WTC11 (cell line): ENCODE data around the gene RPS6KA2. TPM values are rescaled to one million over a fixed set of nuclear protein-coding genes. Genes with fewer than 3 reads are reported as not detected.

Experiments used
- ATAC-seq: fragments of 200-7000 bp; cut with Tn5 transposase; 2 replicates; pipeline ENCODE4 v1.10.0; 2021; ENCODE audit warnings: mild to moderate bottlenecking, moderate library complexity
- CTCF ChIA-PET: fragments of 300-600 bp; sonication (Branson Sonifier 250); formaldehyde crosslinking; loops from one replicate; lab custom pipeline; 2021; ENCODE audit warnings: antibody characterized with exemption; lab: Charles Lee
- POLR2A ChIA-PET: fragments of 350-600 bp; sonication (Branson Sonifier 250); formaldehyde crosslinking; loops from one replicate; lab custom pipeline; 2021; ENCODE audit warnings: antibody characterized with exemption; lab: Charles Lee
- DNase-seq: peaks from one replicate; pipeline ENCODE4 v3.0.0; 2021; ENCODE audit warnings: low spot score
- H3K27ac Mint-ChIP-seq: 2 replicates; pipeline ENCODE4 v1.8.0; 2021; ENCODE audit warnings: mixed read lengths
- H3K27me3 Mint-ChIP-seq: 2 replicates; pipeline ENCODE4 v1.8.0; 2021; ENCODE audit warnings: low read depth, mild to moderate bottlenecking, moderate library complexity, mixed read lengths
- H3K36me3 Mint-ChIP-seq: 2 replicates; pipeline ENCODE4 v1.8.0; 2021; ENCODE audit warnings: mixed read lengths
- H3K4me1 Mint-ChIP-seq: 2 replicates; pipeline ENCODE4 v1.8.0; 2022; ENCODE audit warnings: mixed read lengths
- H3K4me3 Mint-ChIP-seq: 2 replicates; pipeline ENCODE4 v1.8.0; 2021; ENCODE audit warnings: mild to moderate bottlenecking, moderate library complexity, mixed read lengths
- H3K9me3 Mint-ChIP-seq: 2 replicates; pipeline ENCODE4 v1.8.0; 2021; ENCODE audit warnings: mixed read lengths
- CBFB ChIP-seq: sonication (generic); formaldehyde crosslinking; IDR thresholded peaks from 2 replicates; pipeline ENCODE4 v1.8.1; 2022; ENCODE audit warnings: mild to moderate bottlenecking, low read depth, missing genetic modification reagents
- FOXP1 ChIP-seq: sonication (generic); formaldehyde crosslinking; IDR thresholded peaks from 2 replicates; pipeline ENCODE4 v1.8.0; 2022; ENCODE audit warnings: missing genetic modification reagents, mild to moderate bottlenecking, moderate library complexity, borderline replicate concordance
- JAZF1 ChIP-seq: fragments of 250-450 bp; sonication (Bioruptor Pico); IDR thresholded peaks from 2 replicates; pipeline ENCODE4 v1.9.0; 2021; ENCODE audit warnings: moderate library complexity, mild to moderate bottlenecking, inconsistent platforms
- NFATC4 ChIP-seq: fragments of 250-450 bp; sonication (Bioruptor Pico); IDR thresholded peaks from 2 replicates; pipeline ENCODE4 v1.9.0; 2021; ENCODE audit warnings: mild to moderate bottlenecking
- NFYB ChIP-seq: sonication (generic); formaldehyde crosslinking; conservative IDR thresholded peaks from 2 replicates; pipeline ENCODE4 v1.8.0; 2022; ENCODE audit warnings: low read depth, missing genetic modification reagents
- NR2C2 ChIP-seq: sonication (generic); formaldehyde crosslinking; IDR thresholded peaks from 2 replicates; pipeline ENCODE4 v1.8.0; 2022; ENCODE audit warnings: mild to moderate bottlenecking, missing genetic modification reagents
- NR3C1 ChIP-seq: sonication (generic); formaldehyde crosslinking; conservative IDR thresholded peaks from 2 replicates; pipeline ENCODE4 v1.8.1; 2023; ENCODE audit warnings: low read depth, mild to moderate bottlenecking, missing genetic modification reagents
- SOX15 ChIP-seq: fragments of 250-450 bp; sonication (Bioruptor Pico); IDR thresholded peaks from 2 replicates; pipeline ENCODE4 v1.9.0; 2021; ENCODE audit warnings: mild to moderate bottlenecking
- TCF7 ChIP-seq: sonication (generic); formaldehyde crosslinking; IDR thresholded peaks from 2 replicates; pipeline ENCODE4 v1.8.0; 2022; ENCODE audit warnings: mild to moderate bottlenecking, low read depth, missing genetic modification reagents, moderate library complexity
- TEAD1 ChIP-seq: sonication (generic); formaldehyde crosslinking; IDR thresholded peaks from 2 replicates; pipeline ENCODE4 v1.8.0; 2022; ENCODE audit warnings: mild to moderate bottlenecking, missing genetic modification reagents
- ZNF219 ChIP-seq: sonication (generic); formaldehyde crosslinking; IDR thresholded peaks from 2 replicates; pipeline ENCODE4 v1.8.0; 2023; ENCODE audit warnings: missing genetic modification reagents, mild to moderate bottlenecking, borderline replicate concordance
- ZNF317 ChIP-seq: sonication (generic); formaldehyde crosslinking; IDR thresholded peaks from 2 replicates; pipeline ENCODE4 v1.8.1; 2023; ENCODE audit warnings: low read depth, mild to moderate bottlenecking, moderate library complexity, missing genetic modification reagents, borderline replicate concordance
- ZNF416 ChIP-seq: fragments of 250-450 bp; sonication (Bioruptor Pico); IDR thresholded peaks from 2 replicates; pipeline ENCODE4 v1.9.0; 2021; ENCODE audit warnings: mild to moderate bottlenecking, inconsistent platforms
- ZNF671 ChIP-seq: fragments of 250-450 bp; sonication (Bioruptor Pico); IDR thresholded peaks from 2 replicates; pipeline ENCODE4 v1.8.0; 2021; ENCODE audit warnings: mild to moderate bottlenecking
- total RNA-seq: library from RNA; stranded (reverse); gene quantifications from 3 replicates; pipeline ENCODE4 v1.2.3, GENCODE V29; 2021
- TF ChIP-seq, protein P1 (sequence below): fragments of 250-450 bp; sonication (Bioruptor Pico); conservative IDR thresholded peaks from 2 replicates; pipeline ENCODE4 v1.9.0; 2021; ENCODE audit warnings: mild to moderate bottlenecking
- TF ChIP-seq, protein P2 (sequence below): sonication (generic); formaldehyde crosslinking; IDR thresholded peaks from 2 replicates; pipeline ENCODE4 v1.8.1; 2022; ENCODE audit warnings: low read depth, missing genetic modification reagents, borderline replicate concordance
- TF ChIP-seq, protein P3 (sequence below): sonication (generic); formaldehyde crosslinking; IDR thresholded peaks from 2 replicates; pipeline ENCODE4 v1.8.0; 2022; ENCODE audit warnings: mild to moderate bottlenecking, missing genetic modification reagents
- TF ChIP-seq, protein P4 (sequence below): sonication (generic); formaldehyde crosslinking; conservative IDR thresholded peaks from 2 replicates; pipeline ENCODE4 v1.8.1; 2022; ENCODE audit warnings: mild to moderate bottlenecking, missing genetic modification reagents
- TF ChIP-seq, protein P5 (sequence below): sonication (generic); formaldehyde crosslinking; IDR thresholded peaks from 2 replicates; pipeline ENCODE4 v1.8.1; 2023; ENCODE audit warnings: mild to moderate bottlenecking, missing genetic modification reagents
- TF ChIP-seq, protein P6 (sequence below): sonication (generic); formaldehyde crosslinking; IDR thresholded peaks from 2 replicates; pipeline ENCODE4 v1.8.1; 2022; ENCODE audit warnings: mild to moderate bottlenecking, moderate library complexity, missing genetic modification reagents
- TF ChIP-seq, protein P7 (sequence below): sonication (generic); formaldehyde crosslinking; IDR thresholded peaks from 2 replicates; pipeline ENCODE4 v1.8.0; 2022; ENCODE audit warnings: mild to moderate bottlenecking, missing genetic modification reagents

The RPS6KA2 gene
- total RNA-seq, 1 experiment from 2014 or later, result 24.2 TPM

DNA sequence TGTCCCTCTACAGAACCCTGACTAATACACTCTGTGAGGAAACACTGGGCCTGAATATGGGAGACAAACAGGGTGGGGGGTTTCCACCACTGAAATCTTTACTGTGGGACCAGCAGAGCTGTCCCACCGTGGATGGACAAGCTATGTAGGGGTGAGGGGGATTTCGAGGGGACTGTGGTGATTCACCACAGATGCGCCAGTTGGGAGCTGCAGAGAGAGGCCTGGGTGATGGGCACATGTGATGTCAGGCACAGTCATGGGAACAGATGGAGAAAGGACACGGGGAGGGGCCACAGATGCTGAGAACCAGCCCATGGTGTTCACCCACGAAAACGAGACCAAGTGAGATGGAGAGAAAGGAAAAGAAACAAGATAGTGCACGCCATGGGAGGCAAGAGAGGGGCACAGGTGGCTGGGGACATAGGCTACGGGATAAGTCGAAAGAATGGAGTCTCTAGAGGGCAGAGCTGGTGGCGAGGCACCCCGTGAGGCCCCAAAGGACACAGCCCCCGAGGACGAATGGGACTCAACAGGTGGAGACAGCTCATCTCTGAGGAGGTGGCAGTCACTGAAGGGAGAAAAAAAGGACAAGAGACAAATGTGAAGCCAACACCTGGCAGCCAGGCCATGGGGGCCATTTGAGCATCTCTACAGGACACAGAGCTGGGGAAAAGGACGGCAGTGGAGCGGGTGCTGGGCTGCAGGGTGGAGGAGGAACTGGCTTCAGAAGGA, 30.1 kb downstream of the RPS6KA2 start:
- no peaks in the 10 kb centered on the region for H3K9me3 Mint-ChIP-seq
- peaks cover 35% of the 10 kb centered on the region for H3K4me1 Mint-ChIP-seq
- ChIA-PET CTCF (no interaction called here), POLR2A (no interaction called here)
- H3K36me3 Mint-ChIP-seq, result no peaks in the 10 kb centered on the region
- no peak overlapping the region for H3K4me3 Mint-ChIP-seq
- TF ChIP-seq, protein P1, sequence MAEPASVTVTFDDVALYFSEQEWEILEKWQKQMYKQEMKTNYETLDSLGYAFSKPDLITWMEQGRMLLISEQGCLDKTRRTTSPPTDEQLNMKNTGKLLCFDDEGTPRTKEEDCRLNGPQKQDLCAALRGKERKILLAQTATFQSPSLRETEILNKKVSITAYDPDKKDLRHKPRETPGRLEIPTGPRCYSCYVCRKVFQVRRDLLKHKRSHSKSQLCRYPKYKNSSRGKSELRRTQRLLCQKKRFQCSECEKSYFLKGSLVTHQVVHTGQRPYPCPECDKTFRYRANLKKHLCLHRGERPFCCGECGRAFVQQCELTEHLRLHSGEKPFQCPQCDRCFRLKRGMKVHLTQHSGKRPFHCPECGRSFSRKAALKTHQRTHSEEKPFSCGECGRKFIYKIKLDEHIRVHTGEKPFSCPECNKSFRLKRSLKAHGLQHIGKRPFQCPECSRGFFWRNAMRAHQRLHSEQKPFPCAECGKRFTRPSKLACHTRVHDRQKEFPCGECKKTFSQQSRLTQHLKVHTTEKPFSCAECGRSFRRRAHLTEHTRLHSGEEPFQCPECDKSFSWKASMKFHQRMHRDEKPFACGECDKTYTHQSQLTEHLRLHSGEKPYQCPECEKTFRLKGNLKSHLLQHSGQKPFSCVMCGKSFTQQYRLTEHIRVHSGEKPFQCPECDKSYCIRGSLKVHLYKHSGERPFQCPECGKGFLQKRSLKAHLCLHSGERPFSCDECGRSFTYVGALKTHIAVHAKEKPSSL, result no peak
- TF ChIP-seq ZNF317 (CRISPR knock-in tag), result no peak
- no peak for TF ChIP-seq SOX15 (CRISPR knock-in tag)
- TF ChIP-seq NR3C1 (CRISPR knock-in tag), result no peak
- TF ChIP-seq, protein P2, sequence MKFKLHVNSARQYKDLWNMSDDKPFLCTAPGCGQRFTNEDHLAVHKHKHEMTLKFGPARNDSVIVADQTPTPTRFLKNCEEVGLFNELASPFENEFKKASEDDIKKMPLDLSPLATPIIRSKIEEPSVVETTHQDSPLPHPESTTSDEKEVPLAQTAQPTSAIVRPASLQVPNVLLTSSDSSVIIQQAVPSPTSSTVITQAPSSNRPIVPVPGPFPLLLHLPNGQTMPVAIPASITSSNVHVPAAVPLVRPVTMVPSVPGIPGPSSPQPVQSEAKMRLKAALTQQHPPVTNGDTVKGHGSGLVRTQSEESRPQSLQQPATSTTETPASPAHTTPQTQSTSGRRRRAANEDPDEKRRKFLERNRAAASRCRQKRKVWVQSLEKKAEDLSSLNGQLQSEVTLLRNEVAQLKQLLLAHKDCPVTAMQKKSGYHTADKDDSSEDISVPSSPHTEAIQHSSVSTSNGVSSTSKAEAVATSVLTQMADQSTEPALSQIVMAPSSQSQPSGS (CRISPR knock-in tag), result no peak
- TF ChIP-seq CBFB (CRISPR knock-in tag), result no peak
- TF ChIP-seq, protein P3, sequence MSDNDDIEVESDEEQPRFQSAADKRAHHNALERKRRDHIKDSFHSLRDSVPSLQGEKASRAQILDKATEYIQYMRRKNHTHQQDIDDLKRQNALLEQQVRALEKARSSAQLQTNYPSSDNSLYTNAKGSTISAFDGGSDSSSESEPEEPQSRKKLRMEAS (CRISPR knock-in tag), result no peak
- H3K27me3 Mint-ChIP-seq, result no peaks in the 10 kb centered on the region
- DNase-seq (no peak), ATAC-seq (no peak)
- H3K27ac Mint-ChIP-seq, result no peak overlapping the region

DNA sequence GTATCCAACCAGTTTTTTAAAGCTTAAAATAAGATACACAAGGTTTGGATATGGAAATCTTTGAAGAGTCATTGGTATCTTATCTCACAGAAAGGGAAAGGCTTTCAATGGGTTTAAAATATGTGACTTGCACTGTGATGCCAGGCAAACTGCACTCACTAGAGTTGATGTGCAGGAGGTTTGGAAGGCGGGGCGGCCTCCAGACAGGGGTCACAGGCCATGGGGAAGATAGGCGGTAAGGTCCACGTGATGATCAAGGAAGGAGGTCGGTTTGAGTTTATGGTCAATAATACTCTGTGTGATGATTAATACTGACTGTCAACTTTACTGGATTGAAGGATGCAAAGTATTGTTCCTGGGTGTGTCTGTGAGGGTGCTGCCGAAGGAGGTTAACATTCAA, 31.1 kb downstream of the RPS6KA2 start:
- ChIA-PET CTCF (no interaction called here), POLR2A (no interaction called here)
- Mint-ChIP-seq H3K4me1 (peaks cover 35% of the 10 kb centered on the region), H3K27me3 (no peaks in the 10 kb centered on the region), H3K36me3 (no peaks in the 10 kb centered on the region), H3K4me3 (no peak overlapping the region), H3K27ac (no peak overlapping the region), H3K9me3 (no peaks in the 10 kb centered on the region)
- TF ChIP-seq, protein P4, sequence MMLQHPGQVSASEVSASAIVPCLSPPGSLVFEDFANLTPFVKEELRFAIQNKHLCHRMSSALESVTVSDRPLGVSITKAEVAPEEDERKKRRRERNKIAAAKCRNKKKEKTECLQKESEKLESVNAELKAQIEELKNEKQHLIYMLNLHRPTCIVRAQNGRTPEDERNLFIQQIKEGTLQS (CRISPR knock-in tag), result no peak
- no peak for TF ChIP-seq NR2C2
- TF ChIP-seq, protein P5, sequence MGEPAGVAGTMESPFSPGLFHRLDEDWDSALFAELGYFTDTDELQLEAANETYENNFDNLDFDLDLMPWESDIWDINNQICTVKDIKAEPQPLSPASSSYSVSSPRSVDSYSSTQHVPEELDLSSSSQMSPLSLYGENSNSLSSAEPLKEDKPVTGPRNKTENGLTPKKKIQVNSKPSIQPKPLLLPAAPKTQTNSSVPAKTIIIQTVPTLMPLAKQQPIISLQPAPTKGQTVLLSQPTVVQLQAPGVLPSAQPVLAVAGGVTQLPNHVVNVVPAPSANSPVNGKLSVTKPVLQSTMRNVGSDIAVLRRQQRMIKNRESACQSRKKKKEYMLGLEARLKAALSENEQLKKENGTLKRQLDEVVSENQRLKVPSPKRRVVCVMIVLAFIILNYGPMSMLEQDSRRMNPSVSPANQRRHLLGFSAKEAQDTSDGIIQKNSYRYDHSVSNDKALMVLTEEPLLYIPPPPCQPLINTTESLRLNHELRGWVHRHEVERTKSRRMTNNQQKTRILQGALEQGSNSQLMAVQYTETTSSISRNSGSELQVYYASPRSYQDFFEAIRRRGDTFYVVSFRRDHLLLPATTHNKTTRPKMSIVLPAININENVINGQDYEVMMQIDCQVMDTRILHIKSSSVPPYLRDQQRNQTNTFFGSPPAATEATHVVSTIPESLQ, result no peak
- TF ChIP-seq, protein P6, sequence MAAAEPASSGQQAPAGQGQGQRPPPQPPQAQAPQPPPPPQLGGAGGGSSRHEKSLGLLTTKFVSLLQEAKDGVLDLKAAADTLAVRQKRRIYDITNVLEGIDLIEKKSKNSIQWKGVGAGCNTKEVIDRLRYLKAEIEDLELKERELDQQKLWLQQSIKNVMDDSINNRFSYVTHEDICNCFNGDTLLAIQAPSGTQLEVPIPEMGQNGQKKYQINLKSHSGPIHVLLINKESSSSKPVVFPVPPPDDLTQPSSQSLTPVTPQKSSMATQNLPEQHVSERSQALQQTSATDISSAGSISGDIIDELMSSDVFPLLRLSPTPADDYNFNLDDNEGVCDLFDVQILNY (CRISPR knock-in tag), result no peak
- TF ChIP-seq JAZF1 (CRISPR knock-in tag), result no peak
- no peak for TF ChIP-seq TEAD1 (CRISPR knock-in tag)
- TF ChIP-seq ZNF671 (CRISPR knock-in tag), result no peak
- TF ChIP-seq, protein P7, sequence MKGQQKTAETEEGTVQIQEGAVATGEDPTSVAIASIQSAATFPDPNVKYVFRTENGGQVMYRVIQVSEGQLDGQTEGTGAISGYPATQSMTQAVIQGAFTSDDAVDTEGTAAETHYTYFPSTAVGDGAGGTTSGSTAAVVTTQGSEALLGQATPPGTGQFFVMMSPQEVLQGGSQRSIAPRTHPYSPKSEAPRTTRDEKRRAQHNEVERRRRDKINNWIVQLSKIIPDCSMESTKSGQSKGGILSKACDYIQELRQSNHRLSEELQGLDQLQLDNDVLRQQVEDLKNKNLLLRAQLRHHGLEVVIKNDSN (CRISPR knock-in tag), result no peak
- TF ChIP-seq, protein P1, result no peak
- TF ChIP-seq FOXP1 (CRISPR knock-in tag), result no peak
- no peak for TF ChIP-seq ZNF317 (CRISPR knock-in tag)
- TF ChIP-seq ZNF219 (CRISPR knock-in tag), result no peak
- no peak for TF ChIP-seq ZNF416 (CRISPR knock-in tag)
- TF ChIP-seq NFYB, result no peak
- TF ChIP-seq CBFB (CRISPR knock-in tag), result no peak
- no peak for TF ChIP-seq NFATC4 (CRISPR knock-in tag)
- no peak for TF ChIP-seq TCF7
- no peak for DNase-seq
- no peak for ATAC-seq
